GM19463 (cell line): ENCODE data around the gene CDC42BPA.

Experiments used
- ATAC-seq: cut with Tn5 transposase; IDR thresholded peaks from one replicate; pipeline ENCODE4 v1.9.1; 2021; ENCODE audit warnings: mild to moderate bottlenecking, moderate library complexity; ENCODE audit not compliant: unreplicated experiment

The CDC42BPA gene

GRCh38 chr1:226950871-226951270, 367.4 kb downstream of the CDC42BPA start:
- no peak for ATAC-seq

GRCh38 chr1:226950316-226950715, 368.0 kb downstream of the CDC42BPA start:
- ATAC-seq = no peak

- ATAC-seq = no peak
These were observed 368.9 kb downstream of the CDC42BPA start for GRCh38 chr1:226949401-226949800.

- no peak for ATAC-seq
These were observed 369.3 kb downstream of the CDC42BPA start for GRCh38 chr1:226948996-226949395.

GRCh38 chr1:226948480-226948879, 369.8 kb downstream of the CDC42BPA start:
- no peak for ATAC-seq

- no peak for ATAC-seq
These were observed 370.2 kb downstream of the CDC42BPA start for GRCh38 chr1:226948051-226948450.

- ATAC-seq = no peak
These were observed 371.5 kb downstream of the CDC42BPA start for GRCh38 chr1:226946841-226947240.

- no peak for ATAC-seq
These were observed 372.0 kb downstream of the CDC42BPA start for GRCh38 chr1:226946285-226946684.

GRCh38 chr1:226945858-226946245, 372.4 kb downstream of the CDC42BPA start:
- no peak for ATAC-seq

GRCh38 chr1:226945106-226945857, 373.0 kb downstream of the CDC42BPA start:
- no peak for ATAC-seq

GRCh38 chr1:226943927-226944326, 374.4 kb downstream of the CDC42BPA start:
- no peak for ATAC-seq

GRCh38 chr1:226943156-226943555, 375.1 kb downstream of the CDC42BPA start:
- no peak for ATAC-seq

- no peak for ATAC-seq
These were observed 375.9 kb downstream of the CDC42BPA start for GRCh38 chr1:226942392-226942791.

GRCh38 chr1:226940806-226941067, 377.6 kb downstream of the CDC42BPA start:
- no peak for ATAC-seq

GRCh38 chr1:226940029-226940805, 378.1 kb downstream of the CDC42BPA start, which contains the start of gene COQ8A:
COQ8A (plus strand) TSS chr1:226940294; CDS start chr1:226961386, 21,092 bp downstream.
- ATAC-seq = peak; percentile 95
